Liver (tissue), 9 donors: ENCODE measurements around the gene PHOX2A. TPM values are rescaled to one million over a fixed set of nuclear protein-coding genes. Genes with fewer than 3 reads are reported as not detected.

Source experiments
- DNase-seq: peaks from one replicate; pipeline ENCODE4 v3.0.0-alpha.2; 2017; ENCODE audit warnings: low spot score
- H3K27ac ChIP-seq, 2 donors: one replicate each; pipeline ENCODE4 v1.7.0; 2013; ENCODE audit warnings: inconsistent platforms in 2 of 2, low read length in 2 of 2, control low read depth in 1 of 2, low read depth in 1 of 2, mild to moderate bottlenecking in 1 of 2
- H3K27me3 ChIP-seq, 4 donors: one replicate each; pipeline versions ENCODE4 v1.6.1 to v1.7.0; 2013; ENCODE audit warnings: low read length in 3 of 4, inconsistent platforms in 1 of 4, mild to moderate bottlenecking in 1 of 4, moderate library complexity in 1 of 4; ENCODE audit not compliant: control insufficient read depth in 4 of 4, insufficient read depth in 4 of 4
- H3K36me3 ChIP-seq, 4 donors: one replicate each; pipeline versions ENCODE4 v1.6.1 to v1.7.0; 2013; ENCODE audit warnings: low read length in 3 of 4, mild to moderate bottlenecking in 3 of 4, low read depth in 1 of 4, moderate library complexity in 1 of 4; ENCODE audit not compliant: control insufficient read depth in 4 of 4, insufficient read depth in 3 of 4
- H3K4me1 ChIP-seq, 4 donors: one replicate each; pipeline versions ENCODE4 v1.6.1 to v1.7.0; 2013; ENCODE audit warnings: low read length in 3 of 4, mild to moderate bottlenecking in 3 of 4, moderate library complexity in 1 of 4; ENCODE audit not compliant: control insufficient read depth in 4 of 4, insufficient read depth in 4 of 4
- H3K4me3 ChIP-seq, 3 donors: one replicate each; pipeline versions ENCODE4 v1.6.1 to v1.7.0; 2013; ENCODE audit warnings: low read length in 3 of 3, control low read depth in 1 of 3, low read depth in 1 of 3, mild to moderate bottlenecking in 1 of 3
- H3K9ac ChIP-seq, 2 donors: one replicate each; pipeline ENCODE4 v1.7.0; 2013; ENCODE audit warnings: low read length in 2 of 2, mild to moderate bottlenecking in 2 of 2, moderate library complexity in 2 of 2, control low read depth in 1 of 2, low read depth in 1 of 2
- H3K9me3 ChIP-seq, 4 donors: one replicate each; pipeline versions ENCODE4 v1.6.1 to v1.7.0; 2013; ENCODE audit warnings: low read length in 3 of 4; ENCODE audit not compliant: control insufficient read depth in 4 of 4
- EGR1 ChIP-seq, 2 donors: IDR thresholded peaks; 2 replicates each; pipeline ENCODE4 v1.6.1; 2016 to 2018; ENCODE audit warnings: antibody characterized with exemption in 2 of 2, low read depth in 2 of 2
- FOXA1 ChIP-seq: IDR thresholded peaks from 2 replicates; pipeline ENCODE4 v1.6.1; 2016; ENCODE audit warnings: antibody characterized with exemption
- FOXA2 ChIP-seq: IDR thresholded peaks from 2 replicates; pipeline ENCODE4 v1.6.1; 2016; ENCODE audit warnings: antibody characterized with exemption
- HNF4A ChIP-seq, 2 donors: conservative IDR thresholded peaks; 2 replicates each; pipeline ENCODE4 v1.6.1; 2016; ENCODE audit warnings: antibody characterized with exemption in 2 of 2, mild to moderate bottlenecking in 2 of 2
- HNF4G ChIP-seq: IDR thresholded peaks from 2 replicates; pipeline ENCODE4 v1.6.1; 2016; ENCODE audit warnings: antibody characterized with exemption
- JUND ChIP-seq, 2 donors: IDR thresholded peaks; 2 replicates each; pipeline ENCODE4 v1.6.1; 2016; ENCODE audit warnings: antibody characterized with exemption in 2 of 2
- NR2F2 ChIP-seq: IDR thresholded peaks from 2 replicates; pipeline ENCODE4 v1.6.1; 2016; ENCODE audit warnings: antibody characterized with exemption
- RXRA ChIP-seq, 2 donors: IDR thresholded peaks; 2 replicates each; pipeline ENCODE4 v1.6.1; 2017 to 2018; ENCODE audit warnings: antibody characterized with exemption in 2 of 2, mild to moderate bottlenecking in 1 of 2
- TAF1 ChIP-seq: conservative IDR thresholded peaks from 2 replicates; pipeline ENCODE4 v1.6.1; 2016; ENCODE audit warnings: antibody characterized with exemption, mild to moderate bottlenecking
- WGBS: extraction: QIAGEN DNeasy Blood & Tissue Kit; methylation state at CpG from one replicate; pipeline ENCODE4 v1.1.7; 2013; 5-methylcytosine and 5-hydroxymethylcytosine counted together
- polyA plus RNA-seq, 2 donors: library from polyadenylated mRNA; stranded (reverse) in 1 of 2; unstranded in 1 of 2; fragments of 200-250 nt in 1 of 2; fragments of >200 nt in 1 of 2; fragmentation: Nextera tagmentation in 1 of 2; extraction: Ambion mirVana in 1 of 2; gene quantifications; one replicate each; pipeline versions ENCODE4 v1.2.1 to v1.2.3, GENCODE V29; 2013 to 2015
- total RNA-seq, 2 donors: library from RNA; depleted of rRNA; stranded (reverse); fragments of >200 nt; gene quantifications; one replicate each; pipeline ENCODE4 v1.2.3, GENCODE V29; 2014
- TF ChIP-seq, protein P1 (sequence below): IDR thresholded peaks from 2 replicates; pipeline ENCODE4 v1.6.1; 2016; ENCODE audit warnings: antibody characterized with exemption
- TF ChIP-seq, protein P2 (sequence below): IDR thresholded peaks from 2 replicates; pipeline ENCODE4 v1.6.1; 2016; ENCODE audit warnings: antibody characterized with exemption
- TF ChIP-seq, protein P3 (sequence below): fragments of 150-350 bp; IDR thresholded peaks from 2 replicates; pipeline ENCODE4 v1.5.1; 2017; ENCODE audit warnings: improper control_type of control experiment, low read depth, low read length; ENCODE audit not compliant: missing input control
- TF ChIP-seq, protein P4 (sequence below): IDR thresholded peaks from 2 replicates; pipeline ENCODE4 v1.6.1; 2016; ENCODE audit warnings: antibody characterized with exemption
- donor health status: healthy.
- donor health status: healthy.
- donor health status: healthy.
- donor health status: healthy.
- donor health status: healthy.

PHOX2A gene
- total and polyA plus RNA-seq, 4 donors: not detected

DNA sequence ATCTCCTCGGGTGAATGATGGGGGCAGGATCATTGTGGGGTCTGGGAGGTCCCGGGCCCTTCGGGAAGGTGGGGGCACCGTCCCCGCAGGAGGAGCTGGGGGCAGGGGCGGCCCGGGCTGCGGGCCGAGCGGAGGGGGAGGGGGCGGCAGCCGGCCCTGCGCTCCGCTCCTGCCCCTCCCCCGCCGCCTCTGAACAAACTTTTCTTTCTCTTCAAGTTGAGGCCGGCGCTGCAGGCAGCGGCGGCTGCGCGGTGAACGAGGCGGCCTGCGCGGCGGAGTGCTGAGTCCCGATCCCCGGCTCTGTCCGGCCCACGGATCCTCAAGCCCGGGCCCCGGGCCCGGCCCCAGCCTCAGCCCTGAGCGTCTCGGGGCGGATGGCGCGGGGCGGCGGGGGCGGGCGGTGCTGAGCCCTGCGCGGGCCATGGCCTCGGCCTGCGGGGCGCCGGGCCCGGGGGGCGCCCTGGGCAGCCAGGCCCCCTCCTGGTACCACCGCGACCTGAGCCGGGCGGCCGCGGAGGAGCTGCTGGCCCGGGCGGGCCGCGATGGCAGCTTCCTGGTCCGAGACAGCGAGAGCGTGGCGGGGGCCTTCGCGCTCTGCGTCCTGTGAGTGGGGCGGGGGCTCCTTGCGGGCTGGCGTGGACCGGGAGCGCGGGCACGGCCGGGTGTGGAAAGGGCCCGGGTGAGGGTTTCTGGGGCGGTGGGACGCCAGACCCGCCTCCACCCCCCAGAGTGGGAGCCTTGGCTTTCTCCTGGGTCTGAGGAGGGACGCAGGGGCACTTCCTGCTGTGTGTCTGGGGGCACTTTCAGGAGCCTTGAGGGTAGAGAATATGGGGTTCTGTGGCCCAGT, 19.2 kb downstream of the PHOX2A start, which contains the start of gene INPPL1:
Gene INPPL1 (plus strand): TSS at position 204 of the 847 bp plus-strand sequence. CDS start 218 bp downstream, at position 422.
- 3% methylated on average over 81 of the region's 81 CpGs for WGBS
- H3K4me1 ChIP-seq: peaks cover 1 to 23% (median 11%) of the 10 kb centered on the region in 4 donors
- peak; percentile 58 for DNase-seq
- peaks cover 6 to 17% (median 7%) of the 10 kb centered on the region in 4 donors for H3K36me3 ChIP-seq
- TF ChIP-seq, protein P1, sequence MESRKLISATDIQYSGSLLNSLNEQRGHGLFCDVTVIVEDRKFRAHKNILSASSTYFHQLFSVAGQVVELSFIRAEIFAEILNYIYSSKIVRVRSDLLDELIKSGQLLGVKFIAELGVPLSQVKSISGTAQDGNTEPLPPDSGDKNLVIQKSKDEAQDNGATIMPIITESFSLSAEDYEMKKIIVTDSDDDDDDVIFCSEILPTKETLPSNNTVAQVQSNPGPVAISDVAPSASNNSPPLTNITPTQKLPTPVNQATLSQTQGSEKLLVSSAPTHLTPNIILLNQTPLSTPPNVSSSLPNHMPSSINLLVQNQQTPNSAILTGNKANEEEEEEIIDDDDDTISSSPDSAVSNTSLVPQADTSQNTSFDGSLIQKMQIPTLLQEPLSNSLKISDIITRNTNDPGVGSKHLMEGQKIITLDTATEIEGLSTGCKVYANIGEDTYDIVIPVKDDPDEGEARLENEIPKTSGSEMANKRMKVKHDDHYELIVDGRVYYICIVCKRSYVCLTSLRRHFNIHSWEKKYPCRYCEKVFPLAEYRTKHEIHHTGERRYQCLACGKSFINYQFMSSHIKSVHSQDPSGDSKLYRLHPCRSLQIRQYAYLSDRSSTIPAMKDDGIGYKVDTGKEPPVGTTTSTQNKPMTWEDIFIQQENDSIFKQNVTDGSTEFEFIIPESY: no peak
- TF ChIP-seq JUND (IDR thresholded peaks at IDR 0.05) (no peak), HNF4A (conservative IDR thresholded peaks at IDR 0.05) (no peak), FOXA2 (no peak), TAF1 (no peak), NR2F2 (no peak), HNF4G (no peak), EGR1 (IDR thresholded peaks at IDR 0.05; ENCODE audit: low read depth in 2 of 2) (no peak), FOXA1 (no peak)
- TF ChIP-seq, protein P2, sequence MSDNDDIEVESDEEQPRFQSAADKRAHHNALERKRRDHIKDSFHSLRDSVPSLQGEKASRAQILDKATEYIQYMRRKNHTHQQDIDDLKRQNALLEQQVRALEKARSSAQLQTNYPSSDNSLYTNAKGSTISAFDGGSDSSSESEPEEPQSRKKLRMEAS: no peak
- TF ChIP-seq, protein P3, sequence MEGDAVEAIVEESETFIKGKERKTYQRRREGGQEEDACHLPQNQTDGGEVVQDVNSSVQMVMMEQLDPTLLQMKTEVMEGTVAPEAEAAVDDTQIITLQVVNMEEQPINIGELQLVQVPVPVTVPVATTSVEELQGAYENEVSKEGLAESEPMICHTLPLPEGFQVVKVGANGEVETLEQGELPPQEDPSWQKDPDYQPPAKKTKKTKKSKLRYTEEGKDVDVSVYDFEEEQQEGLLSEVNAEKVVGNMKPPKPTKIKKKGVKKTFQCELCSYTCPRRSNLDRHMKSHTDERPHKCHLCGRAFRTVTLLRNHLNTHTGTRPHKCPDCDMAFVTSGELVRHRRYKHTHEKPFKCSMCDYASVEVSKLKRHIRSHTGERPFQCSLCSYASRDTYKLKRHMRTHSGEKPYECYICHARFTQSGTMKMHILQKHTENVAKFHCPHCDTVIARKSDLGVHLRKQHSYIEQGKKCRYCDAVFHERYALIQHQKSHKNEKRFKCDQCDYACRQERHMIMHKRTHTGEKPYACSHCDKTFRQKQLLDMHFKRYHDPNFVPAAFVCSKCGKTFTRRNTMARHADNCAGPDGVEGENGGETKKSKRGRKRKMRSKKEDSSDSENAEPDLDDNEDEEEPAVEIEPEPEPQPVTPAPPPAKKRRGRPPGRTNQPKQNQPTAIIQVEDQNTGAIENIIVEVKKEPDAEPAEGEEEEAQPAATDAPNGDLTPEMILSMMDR: no peak
- TF ChIP-seq, protein P4, sequence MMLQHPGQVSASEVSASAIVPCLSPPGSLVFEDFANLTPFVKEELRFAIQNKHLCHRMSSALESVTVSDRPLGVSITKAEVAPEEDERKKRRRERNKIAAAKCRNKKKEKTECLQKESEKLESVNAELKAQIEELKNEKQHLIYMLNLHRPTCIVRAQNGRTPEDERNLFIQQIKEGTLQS: no peak
- H3K27ac ChIP-seq: peak within 1 kb of the TSS; percentile 82 to 90
- no peaks in the 10 kb centered on the region for H3K9me3 ChIP-seq
- peak within 1 kb of the TSS; percentile 83 to 85 for H3K9ac ChIP-seq
- H3K27me3 ChIP-seq: no peaks in the 10 kb centered on the region
- H3K4me3 ChIP-seq: peak within 1 kb of the TSS; percentile 77 to 90 (median 90)

DNA sequence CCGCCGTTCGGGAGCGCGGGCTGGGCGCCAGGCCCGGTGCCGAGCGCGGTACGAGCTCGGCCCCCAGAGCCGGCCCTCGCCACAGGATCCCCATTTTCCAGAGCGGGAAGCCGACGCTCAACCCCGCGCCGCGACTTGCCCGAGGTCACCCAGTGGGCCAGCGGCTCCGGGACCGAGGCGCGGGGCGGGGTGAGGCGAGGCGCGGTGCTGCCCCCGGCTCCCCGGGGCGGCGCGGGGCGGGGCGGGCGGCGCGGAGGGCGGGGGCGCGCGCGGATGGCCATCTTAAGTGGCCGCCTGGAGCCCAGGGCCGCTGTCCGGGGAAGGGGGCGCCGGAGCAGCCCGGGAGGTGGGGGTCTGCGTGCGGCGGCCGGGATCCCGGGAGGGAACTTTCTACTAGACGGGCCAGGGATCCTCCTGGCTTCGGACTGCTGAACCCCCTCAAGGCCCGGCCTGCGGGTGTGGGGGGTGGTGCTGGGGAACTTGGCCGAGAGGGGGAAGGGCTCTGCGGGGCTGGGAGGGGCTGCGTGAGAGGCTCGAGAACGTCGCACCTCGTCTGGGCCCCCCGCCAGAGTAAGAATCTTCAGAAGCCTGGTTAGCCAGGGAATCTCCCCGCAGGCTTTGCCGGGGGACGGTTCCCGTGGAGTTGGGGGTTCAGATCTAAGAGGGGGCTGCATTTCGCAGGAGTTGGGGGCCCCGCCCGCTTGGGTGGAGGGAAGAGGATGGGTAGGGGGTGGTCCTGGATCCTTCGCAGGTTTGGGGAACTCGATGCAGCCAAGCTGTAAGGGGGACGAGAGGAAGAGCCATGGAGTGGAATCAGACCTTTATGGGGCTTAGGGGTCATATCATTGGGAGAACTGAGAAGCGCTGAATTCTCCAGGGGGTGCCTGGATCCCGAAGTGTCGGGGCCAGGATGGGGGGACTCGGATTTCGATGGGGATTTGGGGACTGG, 20.1 kb downstream of the PHOX2A start:
- Histone ChIP-seq H3K4me1 (peaks cover 1 to 23% (median 11%) of the 10 kb centered on the region in 4 donors), H3K27ac (peak overlapping the region; percentile 82 to 90), H3K27me3 (no peaks in the 10 kb centered on the region), H3K9ac (peak overlapping the region; percentile 83 to 85), H3K9me3 (no peaks in the 10 kb centered on the region), H3K4me3 (peak overlapping the region; percentile 77 to 90 (median 90)), H3K36me3 (peaks cover 2 to 8% (median 5%) of the 10 kb centered on the region in 4 donors)
- under 1% methylated on average over 84 of the region's 84 CpGs for WGBS
- TF ChIP-seq RXRA (IDR thresholded peaks at IDR 0.05): no peak
- TF ChIP-seq, protein P1: no peak
- TF ChIP-seq, protein P4: no peak
- peak; percentile 75 for DNase-seq
